PC-9 (cell line): Measurements from ENCODE around the gene MICAL2.

Source experiments
- EZH2 ChIP-seq: fragments of 200-600 bp; sonication (generic); IDR thresholded peaks from 2 replicates; pipeline ENCODE4 v1.8.0; 2017; ENCODE audit warnings: antibody characterized with exemption, low read depth
- TF ChIP-seq, protein P1 (sequence below): fragments of 200-600 bp; sonication (generic); conservative IDR thresholded peaks from 2 replicates; pipeline ENCODE4 v1.6.1; 2017; ENCODE audit warnings: mixed run types, antibody characterized with exemption, mild to moderate bottlenecking, moderate library complexity

DNA sequence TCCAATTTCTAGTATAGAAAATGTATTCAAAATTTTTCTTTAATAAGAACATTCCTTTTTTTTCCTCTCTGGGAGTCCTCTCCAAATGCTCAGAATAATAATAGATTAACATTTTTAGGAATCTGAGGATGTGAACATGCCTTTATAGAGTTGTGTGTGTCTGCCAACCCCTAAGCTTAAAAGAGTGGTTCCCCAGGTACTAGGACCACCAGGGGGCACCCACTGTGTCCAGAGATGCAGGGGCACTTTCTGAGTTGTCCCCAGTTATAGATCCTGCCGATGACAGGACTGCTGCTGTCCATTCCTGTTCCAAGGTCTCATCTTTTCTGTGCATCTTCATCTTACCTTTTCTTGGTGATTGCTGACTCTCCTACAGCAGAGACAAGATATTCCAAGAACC is 27.0 kb upstream of the MICAL2 start:
- TF ChIP-seq, protein P1, sequence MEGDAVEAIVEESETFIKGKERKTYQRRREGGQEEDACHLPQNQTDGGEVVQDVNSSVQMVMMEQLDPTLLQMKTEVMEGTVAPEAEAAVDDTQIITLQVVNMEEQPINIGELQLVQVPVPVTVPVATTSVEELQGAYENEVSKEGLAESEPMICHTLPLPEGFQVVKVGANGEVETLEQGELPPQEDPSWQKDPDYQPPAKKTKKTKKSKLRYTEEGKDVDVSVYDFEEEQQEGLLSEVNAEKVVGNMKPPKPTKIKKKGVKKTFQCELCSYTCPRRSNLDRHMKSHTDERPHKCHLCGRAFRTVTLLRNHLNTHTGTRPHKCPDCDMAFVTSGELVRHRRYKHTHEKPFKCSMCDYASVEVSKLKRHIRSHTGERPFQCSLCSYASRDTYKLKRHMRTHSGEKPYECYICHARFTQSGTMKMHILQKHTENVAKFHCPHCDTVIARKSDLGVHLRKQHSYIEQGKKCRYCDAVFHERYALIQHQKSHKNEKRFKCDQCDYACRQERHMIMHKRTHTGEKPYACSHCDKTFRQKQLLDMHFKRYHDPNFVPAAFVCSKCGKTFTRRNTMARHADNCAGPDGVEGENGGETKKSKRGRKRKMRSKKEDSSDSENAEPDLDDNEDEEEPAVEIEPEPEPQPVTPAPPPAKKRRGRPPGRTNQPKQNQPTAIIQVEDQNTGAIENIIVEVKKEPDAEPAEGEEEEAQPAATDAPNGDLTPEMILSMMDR, result no peak
- TF ChIP-seq EZH2, result no peak
